NCI-H2196 (cell line): ENCODE measurements around the gene FUT2.
"Not testable (repeated sequence)": the region's sequence is repeated elsewhere in the genome, so short reads cannot be mapped to it uniquely, and the experiment has no call there.

Experiments used
- DNase-seq: peaks from one replicate; lab custom pipeline; 2025; ENCODE audit not compliant: unreplicated experiment; lab: John Stamatoyannopoulos, UW

FUT2 gene

GRCh38 chr19:48695743-48696352 is at the start of gene FUT2:
TSS of gene FUT2 (plus strand) at chr19:48695971. CDS start at chr19:48702957, 6,986 bp downstream.
- peak; percentile 52 for DNase-seq

- DNase-seq = peak; percentile 92
These were observed 49.6 kb upstream of the FUT2 start, which contains the start of gene CA11 for GRCh38 chr19:48646001-48646721. TSS of gene CA11 (minus strand) at chr19:48646187. CDS start at chr19:48645632, 555 bp downstream.

GRCh38 chr19:48646722-48647216 is 49.0 kb upstream of the FUT2 start:
- DNase-seq = no peak

GRCh38 chr19:48648134-48648533 is 47.6 kb upstream of the FUT2 start:
- no peak for DNase-seq

- no peak for DNase-seq
These were observed 44.6 kb upstream of the FUT2 start for GRCh38 chr19:48650974-48651682.

GRCh38 chr19:48651683-48652048 is 44.1 kb upstream of the FUT2 start:
- no peak for DNase-seq

GRCh38 chr19:48654299-48655059 is 41.3 kb upstream of the FUT2 start:
- DNase-seq = peak; percentile 35

- DNase-seq = no peak
These were observed 38.8 kb upstream of the FUT2 start for GRCh38 chr19:48656840-48657474.

GRCh38 chr19:48657828-48658227 is 37.9 kb upstream of the FUT2 start:
- not testable (repeated sequence) for DNase-seq

- DNase-seq = no peak
These were observed 37.3 kb upstream of the FUT2 start for GRCh38 chr19:48658483-48658882.

GRCh38 chr19:48659768-48660167 is 36.0 kb upstream of the FUT2 start:
- DNase-seq = peak; percentile 67

GRCh38 chr19:48660852-48661710 is 34.7 kb upstream of the FUT2 start:
- peak; percentile 99 for DNase-seq

- no peak for DNase-seq
These were observed 34.1 kb upstream of the FUT2 start for GRCh38 chr19:48661711-48662090.

GRCh38 chr19:48663667-48664066 is 32.1 kb upstream of the FUT2 start:
- DNase-seq = no peak

GRCh38 chr19:48664476-48664875 is 31.3 kb upstream of the FUT2 start:
- no peak for DNase-seq

GRCh38 chr19:48665786-48666185 is 30.0 kb upstream of the FUT2 start:
- DNase-seq = no peak

- no peak for DNase-seq
These were observed 27.4 kb upstream of the FUT2 start for GRCh38 chr19:48668332-48668731.

GRCh38 chr19:48668761-48669160 is 27.0 kb upstream of the FUT2 start:
- DNase-seq = no peak

GRCh38 chr19:48669903-48670668 is 25.7 kb upstream of the FUT2 start:
- DNase-seq = no peak
